GM12878 (cell line): Measurements from ENCODE around the gene TMEM181.

ENCODE experiments used
- ATF2 ChIP-seq: IDR thresholded peaks from 2 replicates; pipeline ENCODE4 v1.6.1; 2012; ENCODE audit warnings: low read length, inconsistent platforms
- BRCA1 ChIP-seq: IDR thresholded peaks from 2 replicates; pipeline ENCODE4 v1.6.1; 2011; ENCODE audit warnings: low read depth, low read length, improper control_type of control experiment
- CTCF ChIP-seq, 3 experiments: IDR thresholded peaks in 2 of 3; conservative IDR thresholded peaks in 1 of 3; 2 replicates each; pipeline ENCODE4 v1.5.1; 2011; ENCODE audit warnings: low read depth in 3 of 3, low read length in 3 of 3, mild to moderate bottlenecking in 3 of 3, control low read depth in 2 of 3, moderate library complexity in 2 of 3, inconsistent platforms in 1 of 3, mixed read lengths in 1 of 3; ENCODE audit not compliant: control insufficient read depth in 2 of 3, insufficient read depth in 1 of 3; ENCODE audit errors: extremely low read depth in 1 of 3
- EP300 ChIP-seq, 2 experiments: fragments of 150-350 bp in 1 of 2; IDR thresholded peaks; 2 replicates each; pipeline ENCODE4 v1.6.1; 2011 to 2012; ENCODE audit warnings: low read depth in 2 of 2, low read length in 2 of 2, borderline replicate concordance in 1 of 2, improper control_type of control experiment in 1 of 2, inconsistent platforms in 1 of 2; ENCODE audit not compliant: control insufficient read depth in 1 of 2
- EZH2 ChIP-seq: IDR thresholded peaks from 2 replicates; pipeline ENCODE4 v1.6.1; 2012; ENCODE audit warnings: low read depth, mild to moderate bottlenecking, control low read depth, inconsistent platforms, low read length, borderline replicate concordance; ENCODE audit not compliant: control insufficient read depth
- GABPA ChIP-seq: IDR thresholded peaks from 2 replicates; pipeline ENCODE4 v1.6.1; 2014; ENCODE audit warnings: antibody characterized with exemption, low read depth, mild to moderate bottlenecking, inconsistent platforms
- STAT3 ChIP-seq: IDR thresholded peaks from 2 replicates; pipeline ENCODE4 v1.6.1; 2011; ENCODE audit warnings: low read depth, low read length, improper control_type of control experiment

- TF ChIP-seq BRCA1 (no peak), CTCF (IDR thresholded peaks at IDR 0.05 in 2 of 3, conservative IDR thresholded peaks at IDR 0.05 in 1 of 3; ENCODE audit: control insufficient read depth in 2 of 3, extremely low read depth in 1 of 3, insufficient read depth in 1 of 3, low read depth in 3 of 3, low read length in 3 of 3) (no peak), ATF2 (no peak), GABPA (no peak), STAT3 (no peak), EZH2 (no peak), EP300 (IDR thresholded peaks at IDR 0.05; ENCODE audit: borderline replicate concordance in 1 of 2, control insufficient read depth in 1 of 2, low read depth in 2 of 2, low read length in 2 of 2) (no peak)
Observed at GRCh38 chr6:158654498-158654897, 94.6 kb downstream of the TMEM181 start.
